Activated B cell treated with CpG ODN at 0.5 μM for 24 hours (primary cell): Measurements from ENCODE around the gene TLL2. TPM values are rescaled to one million over a fixed set of nuclear protein-coding genes. Genes with fewer than 3 reads are reported as not detected.

Experiments used
- ATAC-seq: fragments of 200-7000 bp; cut with Tn5 transposase; one replicate; pipeline ENCODE4 v1.10.0; 2021; ENCODE audit warnings: low read depth, mild to moderate bottlenecking, moderate library complexity
- CTCF ChIA-PET: fragments of 350-600 bp; sonication (Branson Sonifier 250); formaldehyde crosslinking; loops from one replicate; lab custom pipeline; 2021; ENCODE audit warnings: antibody characterized with exemption; lab: Charles Lee
- POLR2A ChIA-PET: fragments of 350-600 bp; sonication (Branson Sonifier 250); formaldehyde crosslinking; loops from one replicate; lab custom pipeline; 2021; ENCODE audit warnings: antibody characterized with exemption; lab: Charles Lee
- DNase-seq: peaks from one replicate; pipeline ENCODE4 v3.0.0; 2022
- H3K27ac Mint-ChIP-seq: one replicate; pipeline ENCODE4 v1.8.0; 2020; ENCODE audit warnings: mixed read lengths
- H3K27me3 Mint-ChIP-seq: one replicate; pipeline ENCODE4 v1.8.0; 2021; ENCODE audit warnings: mixed read lengths
- H3K36me3 Mint-ChIP-seq: one replicate; pipeline ENCODE4 v1.8.0; 2021; ENCODE audit warnings: low read depth, mixed read lengths
- H3K4me1 Mint-ChIP-seq: one replicate; pipeline ENCODE4 v1.8.0; 2021; ENCODE audit warnings: mixed read lengths
- H3K4me3 Mint-ChIP-seq: one replicate; pipeline ENCODE4 v1.8.0; 2020; ENCODE audit warnings: mild to moderate bottlenecking, mixed read lengths
- H3K9me3 Mint-ChIP-seq: one replicate; pipeline ENCODE4 v1.8.0; 2020; ENCODE audit warnings: mixed read lengths
- CTCF ChIP-seq: fragments of 200-600 bp; IDR thresholded peaks from one replicate; pipeline ENCODE4 v1.8.0; 2022; ENCODE audit warnings: antibody characterized with exemption, mild to moderate bottlenecking
- intact Hi-C: fragments of 100-400 bp; cut with micrococcal nuclease; formaldehyde crosslinking; loops from one replicate; pipeline ENCODE4 v1.15.1; 2024
- total RNA-seq: library from RNA; stranded (reverse); gene quantifications from 2 replicates; pipeline ENCODE4 v1.2.3, GENCODE V29; 2022

TLL2 gene
- total RNA-seq, 1 donor from 2014 or later, result 1.6 TPM

GRCh38 chr10:96367470-96367869 lies 146.3 kb downstream of the TLL2 start:
- ATAC-seq, result no peak
- CTCF ChIA-PET, result interaction anchor here (1.3 kb wide), 1 partner anchor 8 kb away, joined by 3 read pairs; no protein-coding TSS in a partner anchor
- intact Hi-C loops, result no loop called here
- Mint-ChIP-seq H3K36me3 (no peaks in the 10 kb centered on the region), H3K4me3 (no peak overlapping the region), H3K9me3 (no peaks in the 10 kb centered on the region), H3K27me3 (no peaks in the 10 kb centered on the region), H3K27ac (no peak overlapping the region), H3K4me1 (no peaks in the 10 kb centered on the region)
- POLR2A ChIA-PET, result no interaction called here
- TF ChIP-seq CTCF, result no peak
- no peak for DNase-seq

GRCh38 chr10:96366508-96366907 lies 147.2 kb downstream of the TLL2 start:
- Mint-ChIP-seq H3K27ac (no peak overlapping the region), H3K36me3 (no peaks in the 10 kb centered on the region), H3K4me3 (no peak overlapping the region), H3K9me3 (no peaks in the 10 kb centered on the region), H3K4me1 (no peaks in the 10 kb centered on the region), H3K27me3 (no peaks in the 10 kb centered on the region)
- TF ChIP-seq CTCF, result no peak
- DNase-seq, result no peak
- CTCF ChIA-PET, result interaction anchor here (1.3 kb wide), 1 partner anchor 9 kb away, joined by 3 read pairs; no protein-coding TSS in a partner anchor
- intact Hi-C loops, result no loop called here
- no peak for ATAC-seq
- POLR2A ChIA-PET, result interaction anchor here (0.9 kb wide), 1 partner anchor 27 kb away, joined by 3 read pairs; no protein-coding TSS in a partner anchor

DNA sequence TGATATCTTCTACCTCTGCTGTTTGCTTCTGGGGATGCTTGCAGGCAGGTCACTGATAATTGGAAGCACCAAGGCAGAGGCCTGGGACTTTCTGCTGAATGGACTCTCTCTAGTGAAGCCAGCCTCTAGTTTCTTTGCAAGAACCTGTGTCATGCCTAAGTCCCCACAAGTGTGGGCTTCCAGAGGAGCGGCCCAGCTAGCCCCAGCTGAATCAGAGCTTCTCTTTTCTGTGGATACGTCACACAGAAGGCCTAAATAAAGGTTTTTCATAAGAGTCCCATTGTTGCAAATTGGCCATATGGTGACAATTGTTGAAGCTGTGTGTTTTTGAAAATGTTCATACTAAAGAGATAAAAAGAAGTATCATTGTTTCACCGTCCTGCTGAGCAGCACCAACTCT lies 148.2 kb downstream of the TLL2 start:
- peaks cover 2% of the 10 kb centered on the region for H3K27me3 Mint-ChIP-seq
- no peaks in the 10 kb centered on the region for H3K9me3 Mint-ChIP-seq
- no peaks in the 10 kb centered on the region for H3K4me1 Mint-ChIP-seq
- ChIA-PET CTCF (interaction anchor here (2.6 kb wide), 1 partner anchor 9 kb away, joined by 12 read pairs; no protein-coding TSS in a partner anchor), POLR2A (interaction anchor here (0.9 kb wide), 1 partner anchor 26 kb away, joined by 3 read pairs; no protein-coding TSS in a partner anchor)
- no peaks in the 10 kb centered on the region for H3K36me3 Mint-ChIP-seq
- TF ChIP-seq CTCF, result no peak
- H3K27ac Mint-ChIP-seq, result no peak overlapping the region
- DNase-seq (no peak), ATAC-seq (no peak)
- no peak overlapping the region for H3K4me3 Mint-ChIP-seq
- intact Hi-C loops, result no loop called here

- peaks cover 8% of the 10 kb centered on the region for H3K27me3 Mint-ChIP-seq
- H3K27ac Mint-ChIP-seq, result no peak overlapping the region
- DNase-seq (no peak), ATAC-seq (no peak)
- intact Hi-C loops, result no loop called here
- POLR2A ChIA-PET, result no interaction called here
- H3K36me3 Mint-ChIP-seq, result no peaks in the 10 kb centered on the region
- CTCF ChIA-PET, result interaction anchor here (1.2 kb wide), 1 partner anchor 10 kb away, joined by 3 read pairs; no protein-coding TSS in a partner anchor
- no peaks in the 10 kb centered on the region for H3K4me1 Mint-ChIP-seq
- no peak for TF ChIP-seq CTCF
- H3K9me3 Mint-ChIP-seq, result no peaks in the 10 kb centered on the region
- no peak overlapping the region for H3K4me3 Mint-ChIP-seq
Measured at GRCh38 chr10:96360766-96361165, 153.0 kb downstream of the TLL2 start.

DNA sequence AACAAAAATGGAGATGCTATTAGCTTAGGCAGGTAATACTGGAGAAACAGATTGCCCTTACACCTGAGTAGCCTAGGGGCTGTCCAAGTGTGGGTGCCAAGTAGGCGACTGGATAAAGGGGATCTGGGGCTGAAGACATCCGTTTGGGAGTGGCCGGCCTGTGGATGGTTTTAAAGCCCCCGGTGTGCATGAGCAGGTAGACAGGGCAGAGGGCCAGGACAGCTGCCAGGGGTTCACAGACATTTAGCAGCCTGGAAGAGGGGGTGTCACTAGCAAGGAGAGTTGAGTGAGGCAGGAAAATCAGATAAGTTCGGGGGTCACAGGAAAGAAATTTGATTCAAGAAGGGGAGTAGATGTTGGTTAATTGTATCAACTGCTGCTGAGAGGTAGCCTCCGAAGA lies 153.4 kb downstream of the TLL2 start:
- POLR2A ChIA-PET, result no interaction called here
- ATAC-seq (no peak), DNase-seq (no peak)
- Mint-ChIP-seq H3K27ac (no peak overlapping the region), H3K4me3 (no peak overlapping the region), H3K4me1 (no peaks in the 10 kb centered on the region), H3K9me3 (no peaks in the 10 kb centered on the region), H3K27me3 (peaks cover 10% of the 10 kb centered on the region), H3K36me3 (no peaks in the 10 kb centered on the region)
- intact Hi-C loops, result no loop called here
- TF ChIP-seq CTCF, result no peak
- CTCF ChIA-PET, result interaction anchor here (1.2 kb wide), 1 partner anchor 10 kb away, joined by 3 read pairs; no protein-coding TSS in a partner anchor
